ENCODE data around the gene NPAS3.

DNA sequence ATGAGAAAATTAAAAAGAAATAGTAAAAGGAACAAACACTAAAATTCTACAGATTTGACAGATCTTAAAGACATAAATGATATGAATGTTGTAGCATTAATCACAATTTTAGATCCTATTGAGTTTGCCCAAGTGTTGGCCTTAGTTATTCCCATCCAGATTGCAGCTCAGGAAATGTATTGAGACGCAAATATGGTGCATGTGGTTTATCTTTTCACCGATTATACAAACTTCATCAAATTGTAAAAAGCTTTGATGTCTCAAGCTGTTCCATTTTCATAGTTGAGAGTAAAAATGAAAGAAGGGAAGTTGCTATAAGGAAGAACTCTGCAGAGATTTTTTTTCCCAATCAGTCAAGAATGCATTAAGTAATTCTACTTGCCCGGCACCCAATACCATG, 683.8 kb downstream of the NPAS3 start:
- TF ChIP-seq, protein P1, sequence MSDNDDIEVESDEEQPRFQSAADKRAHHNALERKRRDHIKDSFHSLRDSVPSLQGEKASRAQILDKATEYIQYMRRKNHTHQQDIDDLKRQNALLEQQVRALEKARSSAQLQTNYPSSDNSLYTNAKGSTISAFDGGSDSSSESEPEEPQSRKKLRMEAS (IDR thresholded peaks at IDR 0.05; ENCODE audit: insufficient read depth, insufficient read length), result no peak
- TF ChIP-seq, protein P2, sequence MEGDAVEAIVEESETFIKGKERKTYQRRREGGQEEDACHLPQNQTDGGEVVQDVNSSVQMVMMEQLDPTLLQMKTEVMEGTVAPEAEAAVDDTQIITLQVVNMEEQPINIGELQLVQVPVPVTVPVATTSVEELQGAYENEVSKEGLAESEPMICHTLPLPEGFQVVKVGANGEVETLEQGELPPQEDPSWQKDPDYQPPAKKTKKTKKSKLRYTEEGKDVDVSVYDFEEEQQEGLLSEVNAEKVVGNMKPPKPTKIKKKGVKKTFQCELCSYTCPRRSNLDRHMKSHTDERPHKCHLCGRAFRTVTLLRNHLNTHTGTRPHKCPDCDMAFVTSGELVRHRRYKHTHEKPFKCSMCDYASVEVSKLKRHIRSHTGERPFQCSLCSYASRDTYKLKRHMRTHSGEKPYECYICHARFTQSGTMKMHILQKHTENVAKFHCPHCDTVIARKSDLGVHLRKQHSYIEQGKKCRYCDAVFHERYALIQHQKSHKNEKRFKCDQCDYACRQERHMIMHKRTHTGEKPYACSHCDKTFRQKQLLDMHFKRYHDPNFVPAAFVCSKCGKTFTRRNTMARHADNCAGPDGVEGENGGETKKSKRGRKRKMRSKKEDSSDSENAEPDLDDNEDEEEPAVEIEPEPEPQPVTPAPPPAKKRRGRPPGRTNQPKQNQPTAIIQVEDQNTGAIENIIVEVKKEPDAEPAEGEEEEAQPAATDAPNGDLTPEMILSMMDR (IDR thresholded peaks at IDR 0.05; ENCODE audit: extremely low read depth in 1 of 2, insufficient read depth in 1 of 2, low read depth in 1 of 2, low read length in 2 of 2), result no peak
- TF ChIP-seq FOS (IDR thresholded peaks at IDR 0.05; ENCODE audit: borderline replicate concordance, insufficient read depth, low read length), result no peak
- no peak for TF ChIP-seq POLR2A (IDR thresholded peaks at IDR 0.05; ENCODE audit: low read depth, low read length)
- TF ChIP-seq EZH2 (IDR thresholded peaks at IDR 0.05; ENCODE audit: borderline replicate concordance, low read depth, low read length, severe bottlenecking), result no peak
- no peak for TF ChIP-seq JUN (IDR thresholded peaks at IDR 0.05; ENCODE audit: borderline replicate concordance, insufficient read depth, insufficient read length, low read depth)
- no peak for TF ChIP-seq POLR2AphosphoS5 (IDR thresholded peaks at IDR 0.05; ENCODE audit: insufficient read depth, low read depth, low read length)
- TF ChIP-seq MYC (IDR thresholded peaks at IDR 0.05; ENCODE audit: low read depth, low read length), result no peak
- TF ChIP-seq GATA2 (IDR thresholded peaks at IDR 0.05; ENCODE audit: insufficient read depth, insufficient read length, low read depth, low read length), result no peak

Data from endothelial cell of umbilical vein (primary cell).